GM23338 (cell line): Measurements from ENCODE around the gene LIFR. TPM values are rescaled to one million over a fixed set of nuclear protein-coding genes. Genes with fewer than 3 reads are reported as not detected.

ENCODE experiments used
- ATAC-seq: fragments of 200-7000 bp; cut with Tn5 transposase; 3 replicates; pipeline ENCODE4 v1.9.1; 2020
- DNase-seq: peaks from one replicate; pipeline ENCODE4 v3.0.0-alpha.2; 2015; ENCODE audit warnings: low spot score
- H2AFZ ChIP-seq: fragments of 200-600 bp; sonication (generic); 2 replicates; pipeline ENCODE4 v1.8.0; 2016; ENCODE audit warnings: antibody characterized with exemption, mild to moderate bottlenecking, moderate library complexity
- H3F3A ChIP-seq: fragments of 200-600 bp; sonication (generic); replicated peaks from 2 replicates; pipeline ENCODE4 v1.8.0; 2017; ENCODE audit warnings: antibody characterized with exemption, mixed run types, low read depth
- H3K27ac ChIP-seq: fragments of 200-600 bp; sonication (generic); 2 replicates; pipeline ENCODE4 v1.6.1; 2016; ENCODE audit warnings: low read depth
- H3K27me3 ChIP-seq: fragments of 200-600 bp; sonication (generic); 2 replicates; pipeline ENCODE4 v1.8.0; 2016; ENCODE audit warnings: mild to moderate bottlenecking, mixed run types, moderate library complexity; ENCODE audit not compliant: insufficient read depth
- H3K36me3 ChIP-seq: fragments of 200-600 bp; sonication (generic); 2 replicates; pipeline ENCODE4 v1.8.0; 2016; ENCODE audit warnings: mild to moderate bottlenecking; ENCODE audit not compliant: insufficient read depth
- H3K4me1 ChIP-seq: fragments of 200-600 bp; sonication (generic); 2 replicates; pipeline ENCODE4 v1.8.0; 2016; ENCODE audit warnings: mild to moderate bottlenecking, moderate library complexity; ENCODE audit not compliant: insufficient read depth
- H3K4me2 ChIP-seq: fragments of 200-600 bp; sonication (generic); 2 replicates; pipeline ENCODE4 v1.7.1; 2017; ENCODE audit warnings: mixed run types
- H3K4me3 ChIP-seq: fragments of 200-600 bp; sonication (generic); 2 replicates; pipeline ENCODE4 v1.6.1; 2016; ENCODE audit warnings: mixed run types
- H3K79me2 ChIP-seq: fragments of 200-600 bp; sonication (generic); replicated peaks from 2 replicates; pipeline ENCODE4 v1.8.0; 2017; ENCODE audit warnings: mild to moderate bottlenecking; ENCODE audit not compliant: insufficient read depth
- H3K9me2 ChIP-seq: fragments of 200-600 bp; sonication (generic); 2 replicates; pipeline ENCODE4 v1.8.0; 2017; ENCODE audit not compliant: insufficient read depth
- H4K20me1 ChIP-seq: fragments of 200-600 bp; sonication (generic); replicated peaks from 2 replicates; pipeline ENCODE4 v1.8.0; 2017; ENCODE audit warnings: mild to moderate bottlenecking; ENCODE audit not compliant: insufficient read depth
- H3K27ac Mint-ChIP-seq: 2 replicates; pipeline ENCODE4 v1.8.0; 2020; ENCODE audit warnings: inconsistent platforms, mild to moderate bottlenecking, moderate library complexity, mixed read lengths
- H3K27me3 Mint-ChIP-seq: 3 replicates; pipeline ENCODE4 v1.8.0; 2022; ENCODE audit warnings: low read depth, mild to moderate bottlenecking, moderate library complexity, mixed read lengths, inconsistent platforms; ENCODE audit not compliant: insufficient read depth, poor library complexity
- H3K36me3 Mint-ChIP-seq: 3 replicates; pipeline ENCODE4 v1.8.0; 2021; ENCODE audit warnings: low read depth, mild to moderate bottlenecking, inconsistent platforms, moderate library complexity, mixed read lengths
- H3K4me1 Mint-ChIP-seq: 3 replicates; pipeline ENCODE4 v1.8.0; 2020; ENCODE audit warnings: mild to moderate bottlenecking, inconsistent platforms, mixed read lengths
- H3K4me3 Mint-ChIP-seq: 3 replicates; pipeline ENCODE4 v1.8.0; 2021; ENCODE audit warnings: moderate library complexity, mild to moderate bottlenecking, inconsistent platforms, mixed read lengths
- H3K9me3 Mint-ChIP-seq: 3 replicates; pipeline ENCODE4 v1.8.0; 2020; ENCODE audit warnings: moderate library complexity, mild to moderate bottlenecking, inconsistent platforms, mixed read lengths
- CREB1 ChIP-seq: fragments of 250-450 bp; sonication (Bioruptor Pico); IDR thresholded peaks from 2 replicates; pipeline ENCODE4 v1.5.0; 2020; ENCODE audit warnings: low read depth, mild to moderate bottlenecking, moderate library complexity
- JUNB ChIP-seq: IDR thresholded peaks from one replicate; pipeline ENCODE4 v1.6.1; 2016; ENCODE audit warnings: antibody characterized with exemption; ENCODE audit not compliant: unreplicated experiment
- POLR2AphosphoS5 ChIP-seq: IDR thresholded peaks from 2 replicates; pipeline ENCODE4 v1.6.1; 2016; ENCODE audit warnings: antibody characterized with exemption, low read depth
- STAT1 ChIP-seq: IDR thresholded peaks from one replicate; pipeline ENCODE4 v1.6.1; 2016; ENCODE audit warnings: antibody characterized with exemption; ENCODE audit not compliant: unreplicated experiment
- ZNF331 ChIP-seq: fragments of 250-450 bp; sonication (Bioruptor Pico); IDR thresholded peaks from 2 replicates; pipeline ENCODE4 v1.5.0; 2020; ENCODE audit warnings: low read depth, mild to moderate bottlenecking, moderate library complexity
- polyA plus RNA-seq: library from polyadenylated mRNA; unstranded; fragments of >200 nt; fragmentation: Nextera tagmentation; extraction: Ambion mirVana; gene quantifications from 2 replicates; pipeline ENCODE4 v1.2.1, GENCODE V29; 2016
- total RNA-seq: library from RNA; depleted of rRNA; stranded (reverse); fragments of >200 nt; shearing (Covaris generic); gene quantifications from 2 replicates; pipeline ENCODE4 v1.2.3, GENCODE V29; 2014
- TF ChIP-seq, protein P1 (sequence below): IDR thresholded peaks from 2 replicates; pipeline ENCODE4 v1.6.1; 2016; ENCODE audit warnings: antibody characterized with exemption
- TF ChIP-seq, protein P2 (sequence below): IDR thresholded peaks from one replicate; pipeline ENCODE4 v1.6.1; 2018; ENCODE audit warnings: antibody characterized with exemption; ENCODE audit not compliant: unreplicated experiment
- TF ChIP-seq, protein P3 (sequence below), 2 experiments: fragments of 200-600 bp in 1 of 2; sonication (generic) in 1 of 2; conservative IDR thresholded peaks; 2 replicates each; pipeline versions ENCODE4 v1.5.1 to v1.6.1; 2016 to 2017; ENCODE audit warnings: antibody characterized with exemption in 2 of 2, low read depth in 2 of 2, mild to moderate bottlenecking in 2 of 2, moderate library complexity in 1 of 2
- TF ChIP-seq, protein P4 (sequence below): fragments of 250-450 bp; sonication (Bioruptor Pico); IDR thresholded peaks from 2 replicates; pipeline ENCODE4 v1.5.0; 2020; ENCODE audit warnings: mild to moderate bottlenecking, moderate library complexity

The LIFR gene
- total and polyA plus RNA-seq, 2 experiments from 2014 or later = 11.0 to 25.2 TPM

DNA sequence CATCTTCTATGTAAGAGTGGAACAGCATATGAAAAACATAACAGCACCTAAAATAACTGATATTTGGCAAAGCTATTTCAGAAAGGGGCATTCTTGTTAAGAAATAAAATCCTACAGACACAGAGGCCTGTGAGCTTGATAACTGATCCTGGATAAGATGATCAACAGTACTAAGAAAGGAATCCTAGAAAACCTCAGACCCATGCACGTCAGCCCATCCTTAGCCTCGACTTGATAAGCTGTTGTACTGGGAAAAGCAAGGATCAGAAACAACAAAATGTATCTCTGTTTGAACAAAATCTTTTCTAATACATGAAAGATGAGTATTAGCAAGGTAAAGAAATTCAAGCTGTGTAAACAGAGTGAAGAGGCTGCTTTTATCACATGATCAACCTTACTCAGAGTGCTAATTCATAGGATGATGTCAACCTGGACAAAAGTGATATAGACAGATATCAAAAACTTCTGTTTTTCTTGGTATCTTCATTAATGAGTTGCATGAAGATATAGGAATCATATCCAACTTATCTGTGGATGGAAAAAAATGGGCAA, 15.2 kb downstream of the LIFR start:
- H3K27ac ChIP-seq = no peak overlapping the region
- TF ChIP-seq CREB1 (CRISPR knock-in tag) (no peak), POLR2AphosphoS5 (no peak), ZNF331 (CRISPR knock-in tag) (no peak), JUNB (no peak), STAT1 (no peak)
- TF ChIP-seq, protein P1, sequence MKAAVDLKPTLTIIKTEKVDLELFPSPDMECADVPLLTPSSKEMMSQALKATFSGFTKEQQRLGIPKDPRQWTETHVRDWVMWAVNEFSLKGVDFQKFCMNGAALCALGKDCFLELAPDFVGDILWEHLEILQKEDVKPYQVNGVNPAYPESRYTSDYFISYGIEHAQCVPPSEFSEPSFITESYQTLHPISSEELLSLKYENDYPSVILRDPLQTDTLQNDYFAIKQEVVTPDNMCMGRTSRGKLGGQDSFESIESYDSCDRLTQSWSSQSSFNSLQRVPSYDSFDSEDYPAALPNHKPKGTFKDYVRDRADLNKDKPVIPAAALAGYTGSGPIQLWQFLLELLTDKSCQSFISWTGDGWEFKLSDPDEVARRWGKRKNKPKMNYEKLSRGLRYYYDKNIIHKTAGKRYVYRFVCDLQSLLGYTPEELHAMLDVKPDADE = no peak
- TF ChIP-seq, protein P2, sequence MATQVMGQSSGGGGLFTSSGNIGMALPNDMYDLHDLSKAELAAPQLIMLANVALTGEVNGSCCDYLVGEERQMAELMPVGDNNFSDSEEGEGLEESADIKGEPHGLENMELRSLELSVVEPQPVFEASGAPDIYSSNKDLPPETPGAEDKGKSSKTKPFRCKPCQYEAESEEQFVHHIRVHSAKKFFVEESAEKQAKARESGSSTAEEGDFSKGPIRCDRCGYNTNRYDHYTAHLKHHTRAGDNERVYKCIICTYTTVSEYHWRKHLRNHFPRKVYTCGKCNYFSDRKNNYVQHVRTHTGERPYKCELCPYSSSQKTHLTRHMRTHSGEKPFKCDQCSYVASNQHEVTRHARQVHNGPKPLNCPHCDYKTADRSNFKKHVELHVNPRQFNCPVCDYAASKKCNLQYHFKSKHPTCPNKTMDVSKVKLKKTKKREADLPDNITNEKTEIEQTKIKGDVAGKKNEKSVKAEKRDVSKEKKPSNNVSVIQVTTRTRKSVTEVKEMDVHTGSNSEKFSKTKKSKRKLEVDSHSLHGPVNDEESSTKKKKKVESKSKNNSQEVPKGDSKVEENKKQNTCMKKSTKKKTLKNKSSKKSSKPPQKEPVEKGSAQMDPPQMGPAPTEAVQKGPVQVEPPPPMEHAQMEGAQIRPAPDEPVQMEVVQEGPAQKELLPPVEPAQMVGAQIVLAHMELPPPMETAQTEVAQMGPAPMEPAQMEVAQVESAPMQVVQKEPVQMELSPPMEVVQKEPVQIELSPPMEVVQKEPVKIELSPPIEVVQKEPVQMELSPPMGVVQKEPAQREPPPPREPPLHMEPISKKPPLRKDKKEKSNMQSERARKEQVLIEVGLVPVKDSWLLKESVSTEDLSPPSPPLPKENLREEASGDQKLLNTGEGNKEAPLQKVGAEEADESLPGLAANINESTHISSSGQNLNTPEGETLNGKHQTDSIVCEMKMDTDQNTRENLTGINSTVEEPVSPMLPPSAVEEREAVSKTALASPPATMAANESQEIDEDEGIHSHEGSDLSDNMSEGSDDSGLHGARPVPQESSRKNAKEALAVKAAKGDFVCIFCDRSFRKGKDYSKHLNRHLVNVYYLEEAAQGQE = no peak
- TF ChIP-seq, protein P3, sequence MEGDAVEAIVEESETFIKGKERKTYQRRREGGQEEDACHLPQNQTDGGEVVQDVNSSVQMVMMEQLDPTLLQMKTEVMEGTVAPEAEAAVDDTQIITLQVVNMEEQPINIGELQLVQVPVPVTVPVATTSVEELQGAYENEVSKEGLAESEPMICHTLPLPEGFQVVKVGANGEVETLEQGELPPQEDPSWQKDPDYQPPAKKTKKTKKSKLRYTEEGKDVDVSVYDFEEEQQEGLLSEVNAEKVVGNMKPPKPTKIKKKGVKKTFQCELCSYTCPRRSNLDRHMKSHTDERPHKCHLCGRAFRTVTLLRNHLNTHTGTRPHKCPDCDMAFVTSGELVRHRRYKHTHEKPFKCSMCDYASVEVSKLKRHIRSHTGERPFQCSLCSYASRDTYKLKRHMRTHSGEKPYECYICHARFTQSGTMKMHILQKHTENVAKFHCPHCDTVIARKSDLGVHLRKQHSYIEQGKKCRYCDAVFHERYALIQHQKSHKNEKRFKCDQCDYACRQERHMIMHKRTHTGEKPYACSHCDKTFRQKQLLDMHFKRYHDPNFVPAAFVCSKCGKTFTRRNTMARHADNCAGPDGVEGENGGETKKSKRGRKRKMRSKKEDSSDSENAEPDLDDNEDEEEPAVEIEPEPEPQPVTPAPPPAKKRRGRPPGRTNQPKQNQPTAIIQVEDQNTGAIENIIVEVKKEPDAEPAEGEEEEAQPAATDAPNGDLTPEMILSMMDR (conservative IDR thresholded peaks at IDR 0.05; ENCODE audit: low read depth in 2 of 2) = no peak
- TF ChIP-seq, protein P4, sequence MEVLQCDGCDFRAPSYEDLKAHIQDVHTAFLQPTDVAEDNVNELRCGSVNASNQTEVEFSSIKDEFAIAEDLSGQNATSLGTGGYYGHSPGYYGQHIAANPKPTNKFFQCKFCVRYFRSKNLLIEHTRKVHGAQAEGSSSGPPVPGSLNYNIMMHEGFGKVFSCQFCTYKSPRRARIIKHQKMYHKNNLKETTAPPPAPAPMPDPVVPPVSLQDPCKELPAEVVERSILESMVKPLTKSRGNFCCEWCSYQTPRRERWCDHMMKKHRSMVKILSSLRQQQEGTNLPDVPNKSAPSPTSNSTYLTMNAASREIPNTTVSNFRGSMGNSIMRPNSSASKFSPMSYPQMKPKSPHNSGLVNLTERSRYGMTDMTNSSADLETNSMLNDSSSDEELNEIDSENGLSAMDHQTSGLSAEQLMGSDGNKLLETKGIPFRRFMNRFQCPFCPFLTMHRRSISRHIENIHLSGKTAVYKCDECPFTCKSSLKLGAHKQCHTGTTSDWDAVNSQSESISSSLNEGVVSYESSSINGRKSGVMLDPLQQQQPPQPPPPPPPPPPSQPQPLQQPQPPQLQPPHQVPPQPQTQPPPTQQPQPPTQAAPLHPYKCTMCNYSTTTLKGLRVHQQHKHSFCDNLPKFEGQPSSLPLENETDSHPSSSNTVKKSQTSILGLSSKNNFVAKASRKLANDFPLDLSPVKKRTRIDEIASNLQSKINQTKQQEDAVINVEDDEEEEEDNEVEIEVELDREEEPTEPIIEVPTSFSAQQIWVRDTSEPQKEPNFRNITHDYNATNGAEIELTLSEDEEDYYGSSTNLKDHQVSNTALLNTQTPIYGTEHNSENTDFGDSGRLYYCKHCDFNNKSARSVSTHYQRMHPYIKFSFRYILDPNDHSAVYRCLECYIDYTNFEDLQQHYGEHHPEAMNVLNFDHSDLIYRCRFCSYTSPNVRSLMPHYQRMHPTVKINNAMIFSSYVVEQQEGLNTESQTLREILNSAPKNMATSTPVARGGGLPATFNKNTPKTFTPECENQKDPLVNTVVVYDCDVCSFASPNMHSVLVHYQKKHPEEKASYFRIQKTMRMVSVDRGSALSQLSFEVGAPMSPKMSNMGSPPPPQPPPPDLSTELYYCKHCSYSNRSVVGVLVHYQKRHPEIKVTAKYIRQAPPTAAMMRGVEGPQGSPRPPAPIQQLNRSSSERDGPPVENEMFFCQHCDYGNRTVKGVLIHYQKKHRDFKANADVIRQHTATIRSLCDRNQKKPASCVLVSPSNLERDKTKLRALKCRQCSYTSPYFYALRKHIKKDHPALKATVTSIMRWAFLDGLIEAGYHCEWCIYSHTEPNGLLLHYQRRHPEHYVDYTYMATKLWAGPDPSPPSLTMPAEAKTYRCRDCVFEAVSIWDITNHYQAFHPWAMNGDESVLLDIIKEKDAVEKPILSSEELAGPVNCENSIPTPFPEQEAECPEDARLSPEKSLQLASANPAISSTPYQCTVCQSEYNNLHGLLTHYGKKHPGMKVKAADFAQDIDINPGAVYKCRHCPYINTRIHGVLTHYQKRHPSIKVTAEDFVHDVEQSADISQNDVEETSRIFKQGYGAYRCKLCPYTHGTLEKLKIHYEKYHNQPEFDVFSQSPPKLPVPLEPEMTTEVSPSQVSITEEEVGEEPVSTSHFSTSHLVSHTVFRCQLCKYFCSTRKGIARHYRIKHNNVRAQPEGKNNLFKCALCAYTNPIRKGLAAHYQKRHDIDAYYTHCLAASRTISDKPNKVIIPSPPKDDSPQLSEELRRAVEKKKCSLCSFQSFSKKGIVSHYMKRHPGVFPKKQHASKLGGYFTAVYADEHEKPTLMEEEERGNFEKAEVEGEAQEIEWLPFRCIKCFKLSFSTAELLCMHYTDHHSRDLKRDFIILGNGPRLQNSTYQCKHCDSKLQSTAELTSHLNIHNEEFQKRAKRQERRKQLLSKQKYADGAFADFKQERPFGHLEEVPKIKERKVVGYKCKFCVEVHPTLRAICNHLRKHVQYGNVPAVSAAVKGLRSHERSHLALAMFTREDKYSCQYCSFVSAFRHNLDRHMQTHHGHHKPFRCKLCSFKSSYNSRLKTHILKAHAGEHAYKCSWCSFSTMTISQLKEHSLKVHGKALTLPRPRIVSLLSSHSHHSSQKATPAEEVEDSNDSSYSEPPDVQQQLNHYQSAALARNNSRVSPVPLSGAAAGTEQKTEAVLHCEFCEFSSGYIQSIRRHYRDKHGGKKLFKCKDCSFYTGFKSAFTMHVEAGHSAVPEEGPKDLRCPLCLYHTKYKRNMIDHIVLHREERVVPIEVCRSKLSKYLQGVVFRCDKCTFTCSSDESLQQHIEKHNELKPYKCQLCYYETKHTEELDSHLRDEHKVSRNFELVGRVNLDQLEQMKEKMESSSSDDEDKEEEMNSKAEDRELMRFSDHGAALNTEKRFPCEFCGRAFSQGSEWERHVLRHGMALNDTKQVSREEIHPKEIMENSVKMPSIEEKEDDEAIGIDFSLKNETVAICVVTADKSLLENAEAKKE (CRISPR knock-in tag) = no peak
- Mint-ChIP-seq H3K9me3 (no peaks in the 10 kb centered on the region), H3K27me3 (peaks cover 1% of the 10 kb centered on the region), H3K4me1 (peaks cover 23% of the 10 kb centered on the region), H3K36me3 (no peaks in the 10 kb centered on the region), H3K27ac (no peak overlapping the region), H3K4me3 (no peak overlapping the region)
- DNase-seq = no peak
- H3K36me3 ChIP-seq = no peaks in the 10 kb centered on the region
- H2AFZ ChIP-seq = no peak overlapping the region
- H3K4me1 ChIP-seq = peaks cover 13% of the 10 kb centered on the region; the same call in 1 of the 2 replicates
- no peak overlapping the region for H3K4me2 ChIP-seq
- peaks cover 3% of the 10 kb centered on the region for H4K20me1 ChIP-seq
- H3F3A ChIP-seq = no peaks in the 10 kb centered on the region
- no peaks in the 10 kb centered on the region for H3K9me2 ChIP-seq
- no peak overlapping the region for H3K4me3 ChIP-seq
- peaks cover 99% of the 10 kb centered on the region for H3K79me2 ChIP-seq
- no peaks in the 10 kb centered on the region for H3K27me3 ChIP-seq
- ATAC-seq = no peak
